Adrenal gland (tissue), 5 donors: ENCODE results near the gene LIPC.

Experiments
- CTCF ChIP-seq, 6 experiments: fragments of 450-650 bp in 4 of 6; fragments of 200-600 bp in 2 of 6; sonication (generic) in 1 of 6; IDR thresholded peaks; 1 replicate in 5 of 6; 2 replicates in 1 of 6; pipeline versions ENCODE4 v1.5.1 to v1.8.0; 2016 to 2021; ENCODE audit warnings: antibody characterized with exemption in 6 of 6, mild to moderate bottlenecking in 2 of 6, moderate library complexity in 1 of 6
- POLR2A ChIP-seq, 2 donors: fragments of 450-650 bp; IDR thresholded peaks; one replicate each; pipeline ENCODE4 v1.6.1; 2017; ENCODE audit warnings: antibody characterized with exemption in 2 of 2, mild to moderate bottlenecking in 2 of 2, moderate library complexity in 1 of 2
- donor health status: DM: no; HTN: no; CAD: no.

DNA sequence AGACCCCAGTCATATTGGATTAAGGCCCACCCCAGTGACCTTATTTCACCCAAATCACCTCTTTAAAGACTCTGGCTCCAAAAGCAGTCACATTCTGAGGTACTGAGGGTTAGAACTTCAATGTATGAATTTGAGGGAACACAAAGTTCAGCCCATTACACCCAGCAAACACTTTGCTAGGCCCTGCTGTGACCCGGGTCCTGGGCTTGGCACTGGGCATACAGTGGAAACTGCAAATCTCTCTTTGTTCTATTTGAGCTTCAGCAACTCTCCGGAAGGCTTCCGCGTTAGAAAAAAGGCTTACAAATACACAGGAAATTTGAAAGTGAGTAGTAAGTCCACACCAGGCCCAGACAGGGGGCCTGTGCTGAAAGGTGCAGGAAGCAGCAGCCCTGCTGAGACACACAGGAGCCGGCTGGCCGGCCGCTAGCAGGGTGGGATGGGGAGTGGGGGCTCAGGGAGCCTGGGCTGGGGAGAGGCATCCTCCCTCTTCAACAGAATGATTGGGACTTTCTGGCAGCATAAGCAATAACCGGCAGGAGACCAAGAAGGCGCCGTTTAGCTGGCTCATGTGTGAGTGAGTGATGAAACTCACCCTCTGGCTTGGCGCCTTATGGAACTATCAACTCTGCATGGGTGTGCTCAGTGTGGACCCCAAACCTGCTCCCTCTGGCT is 13.0 kb downstream of the LIPC start:
- TF ChIP-seq POLR2A (IDR thresholded peaks at IDR 0.05) (no peak), CTCF (IDR thresholded peaks at IDR 0.05) (no peak)
